ENCODE measurements around the gene ZNF562. TPM values are rescaled to one million over a fixed set of nuclear protein-coding genes. Genes with fewer than 3 reads are reported as not detected.
A peak's percentile ranks its signal among the peaks of the same experiment; 100 is the strongest.

ZNF562 gene
- total RNA-seq, 6 experiments from 2014 or later = 15.3 to 21.9 (median 18.7) TPM

DNA sequence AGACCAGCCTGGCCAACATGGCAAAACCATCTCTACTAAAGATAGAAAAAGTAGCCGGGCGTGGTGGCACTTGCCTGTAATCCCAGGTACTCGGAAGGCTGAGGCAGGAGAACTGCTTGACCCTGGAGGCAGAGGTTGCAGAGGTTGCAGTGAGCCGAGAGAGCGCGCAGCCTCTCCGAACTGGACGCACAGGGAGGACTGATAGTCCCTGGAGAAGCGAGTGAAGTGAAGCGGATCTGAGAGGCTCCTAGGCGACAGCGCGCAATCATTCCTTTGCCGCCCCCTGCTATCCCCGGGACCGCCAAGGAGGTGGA lies 54.1 kb downstream of the ZNF562 start:
- Mint-ChIP-seq H3K4me3 (peak overlapping the region; percentile 100), H3K4me1 (ENCODE audit: low read depth) (peaks cover 26% of the 10 kb centered on the region), H3K9me3 (peaks cover 8% of the 10 kb centered on the region; the same call in 1 of the 2 replicates), H3K27me3 (ENCODE audit: insufficient read depth) (peaks cover 4% of the 10 kb centered on the region), H3K27ac (peak overlapping the region; percentile 100), H3K36me3 (ENCODE audit: low read depth) (peaks cover 33% of the 10 kb centered on the region)
- TF ChIP-seq, protein P1, sequence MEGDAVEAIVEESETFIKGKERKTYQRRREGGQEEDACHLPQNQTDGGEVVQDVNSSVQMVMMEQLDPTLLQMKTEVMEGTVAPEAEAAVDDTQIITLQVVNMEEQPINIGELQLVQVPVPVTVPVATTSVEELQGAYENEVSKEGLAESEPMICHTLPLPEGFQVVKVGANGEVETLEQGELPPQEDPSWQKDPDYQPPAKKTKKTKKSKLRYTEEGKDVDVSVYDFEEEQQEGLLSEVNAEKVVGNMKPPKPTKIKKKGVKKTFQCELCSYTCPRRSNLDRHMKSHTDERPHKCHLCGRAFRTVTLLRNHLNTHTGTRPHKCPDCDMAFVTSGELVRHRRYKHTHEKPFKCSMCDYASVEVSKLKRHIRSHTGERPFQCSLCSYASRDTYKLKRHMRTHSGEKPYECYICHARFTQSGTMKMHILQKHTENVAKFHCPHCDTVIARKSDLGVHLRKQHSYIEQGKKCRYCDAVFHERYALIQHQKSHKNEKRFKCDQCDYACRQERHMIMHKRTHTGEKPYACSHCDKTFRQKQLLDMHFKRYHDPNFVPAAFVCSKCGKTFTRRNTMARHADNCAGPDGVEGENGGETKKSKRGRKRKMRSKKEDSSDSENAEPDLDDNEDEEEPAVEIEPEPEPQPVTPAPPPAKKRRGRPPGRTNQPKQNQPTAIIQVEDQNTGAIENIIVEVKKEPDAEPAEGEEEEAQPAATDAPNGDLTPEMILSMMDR (IDR thresholded peaks at IDR 0.05) = no peak
- no peak for DNase-seq

DNA sequence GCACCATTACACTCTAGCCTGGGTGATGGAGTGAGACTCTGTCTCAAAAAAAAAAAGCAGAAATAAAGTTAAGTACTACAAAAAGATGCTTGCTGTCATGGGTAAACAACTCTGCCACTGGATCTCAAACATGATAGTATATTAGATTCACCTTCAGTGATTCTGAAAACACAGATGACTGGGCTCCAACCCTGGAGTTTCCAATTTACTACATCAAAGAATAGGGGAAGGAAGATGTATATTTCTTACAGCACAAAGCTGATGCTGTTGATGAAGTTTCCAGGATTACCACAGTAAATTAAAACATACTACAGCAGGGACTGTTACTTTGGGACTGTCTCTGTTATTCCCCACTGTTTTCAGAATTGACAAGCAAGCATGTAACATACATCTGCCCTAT lies 59.1 kb downstream of the ZNF562 start:
- no peak for DNase-seq
- Mint-ChIP-seq H3K4me3 (no peak overlapping the region), H3K27ac (no peak overlapping the region), H3K4me1 (ENCODE audit: low read depth) (no peaks in the 10 kb centered on the region), H3K9me3 (peaks cover 31% of the 10 kb centered on the region), H3K36me3 (ENCODE audit: low read depth) (peaks cover 62% of the 10 kb centered on the region), H3K27me3 (ENCODE audit: insufficient read depth) (no peaks in the 10 kb centered on the region; the same call in 1 of the 2 replicates)
- TF ChIP-seq, protein P1 (IDR thresholded peaks at IDR 0.05) = no peak

DNA sequence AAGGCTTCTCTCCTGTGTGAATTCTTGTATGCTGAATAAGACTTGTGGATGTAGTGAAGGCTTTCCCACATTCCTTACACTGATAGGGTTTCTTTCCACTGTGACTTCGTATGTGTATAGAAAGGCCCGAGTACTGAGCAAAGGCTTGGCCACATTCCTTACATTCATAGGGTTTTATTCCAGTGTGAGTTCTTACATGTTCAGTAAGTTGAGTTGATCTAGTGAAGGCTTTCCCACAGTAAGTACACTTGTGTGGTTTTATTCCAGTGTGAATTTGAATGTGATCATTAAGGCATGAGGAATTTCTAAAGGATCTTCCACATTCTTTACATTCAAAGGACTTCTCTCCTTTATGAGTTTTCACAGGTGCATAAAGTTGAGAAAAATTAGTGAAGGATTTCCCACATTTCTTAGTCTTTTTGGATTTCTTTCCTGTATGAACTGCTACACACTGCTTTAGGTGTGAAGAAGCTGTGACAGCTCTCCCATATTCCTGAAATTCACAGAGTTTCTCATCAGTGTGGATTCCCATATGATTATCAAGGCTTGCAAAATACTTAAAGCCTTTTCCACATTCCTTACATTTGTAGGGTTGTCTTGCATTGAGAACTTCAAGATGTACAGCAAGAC lies 64.3 kb downstream of the ZNF562 start:
- peaks cover 2% of the 10 kb centered on the region; the same call in 1 of the 2 replicates for H3K27me3 Mint-ChIP-seq (ENCODE audit: insufficient read depth)
- DNase-seq = no peak
- H3K9me3 Mint-ChIP-seq = peaks cover 69% of the 10 kb centered on the region
- H3K4me3 Mint-ChIP-seq = no peak overlapping the region
- no peak overlapping the region for H3K27ac Mint-ChIP-seq
- TF ChIP-seq, protein P1 (IDR thresholded peaks at IDR 0.05) = no peak
- peaks cover 78% of the 10 kb centered on the region for H3K36me3 Mint-ChIP-seq (ENCODE audit: low read depth)
- no peaks in the 10 kb centered on the region for H3K4me1 Mint-ChIP-seq (ENCODE audit: low read depth)

DNA sequence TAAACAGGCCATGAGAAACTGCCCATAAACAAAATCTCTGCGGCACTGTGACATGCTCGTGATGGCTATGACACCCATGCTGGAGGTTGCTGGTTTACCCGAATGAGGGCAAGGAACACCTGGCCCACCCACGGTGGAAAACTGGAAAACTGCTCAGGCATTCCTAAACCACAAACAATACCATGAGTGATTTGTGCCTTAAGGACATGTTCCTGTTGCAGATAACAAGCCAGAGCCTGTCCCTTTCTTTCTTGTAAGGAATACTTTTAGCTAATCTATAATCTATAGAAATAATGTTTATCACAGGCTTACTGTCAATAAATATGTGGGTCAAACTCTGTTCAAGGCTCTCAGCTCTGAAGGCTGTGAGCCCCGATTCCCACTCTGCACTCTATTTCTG lies 66.0 kb downstream of the ZNF562 start:
- Mint-ChIP-seq H3K27ac (no peak overlapping the region), H3K36me3 (ENCODE audit: low read depth) (peaks cover 68% of the 10 kb centered on the region), H3K4me3 (no peak overlapping the region), H3K4me1 (ENCODE audit: low read depth) (no peaks in the 10 kb centered on the region), H3K9me3 (peaks cover 67% of the 10 kb centered on the region), H3K27me3 (ENCODE audit: insufficient read depth) (peaks cover 2% of the 10 kb centered on the region; the same call in 1 of the 2 replicates)
- TF ChIP-seq, protein P1 (IDR thresholded peaks at IDR 0.05) = no peak
- DNase-seq = no peak

DNA sequence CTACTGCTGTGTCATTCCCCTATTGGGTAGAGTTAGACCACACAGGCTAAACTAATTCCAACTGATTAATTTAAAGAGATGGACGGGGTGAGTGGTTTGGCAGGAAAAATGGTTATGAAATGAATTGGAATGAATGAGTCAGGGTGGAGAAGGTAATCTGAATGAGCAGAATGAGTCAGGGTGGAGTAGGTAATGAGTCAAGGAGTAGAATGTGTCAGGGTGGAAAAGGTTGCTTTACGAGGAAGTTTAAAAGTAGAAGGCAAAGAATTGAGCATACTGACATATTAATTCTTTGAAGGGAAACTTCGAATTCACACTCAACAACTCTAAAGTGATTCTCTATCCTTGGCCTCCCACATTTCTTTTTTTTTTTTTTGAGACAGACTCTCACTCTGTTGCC lies 77.9 kb downstream of the ZNF562 start:
- H3K4me3 Mint-ChIP-seq = no peak overlapping the region; the same call in 1 of the 2 replicates
- H3K27ac Mint-ChIP-seq = peak overlapping the region; percentile 34
- peaks cover 13% of the 10 kb centered on the region for H3K27me3 Mint-ChIP-seq (ENCODE audit: insufficient read depth)
- H3K9me3 Mint-ChIP-seq = peaks cover 4% of the 10 kb centered on the region; the same call in 1 of the 2 replicates
- TF ChIP-seq, protein P1 (IDR thresholded peaks at IDR 0.05) = no peak
- DNase-seq = peak; percentile 95
- H3K36me3 Mint-ChIP-seq (ENCODE audit: low read depth) = peaks cover 9% of the 10 kb centered on the region; the same call in 1 of the 2 replicates
- peaks cover 28% of the 10 kb centered on the region for H3K4me1 Mint-ChIP-seq (ENCODE audit: low read depth)

Other genes starting within 250 kb of the ZNF562 start
- 1 to 10 TPM; 6.3 to 7.8 (median 7.0) TPM for gene ZNF266, start 239.5 kb downstream of the ZNF562 start, total RNA-seq (2021; fragmentation: NEBNext Ultra II Directional; extraction: Animal tissue kit (Norgen Biotek cat#: 25700))
- under 1 TPM in 5 of 6 experiments, not detected in 1; 0.07 to 0.28 (median 0.14) TPM for gene ZNF560, start 176.5 kb downstream of the ZNF562 start, total RNA-seq (2021; fragmentation: NEBNext Ultra II Directional; extraction: Animal tissue kit (Norgen Biotek cat#: 25700))
- 10 to 100 TPM; 12.7 to 15.7 (median 15.0) TPM for gene ZNF426, start 136.5 kb downstream of the ZNF562 start, total RNA-seq (2021; fragmentation: NEBNext Ultra II Directional; extraction: Animal tissue kit (Norgen Biotek cat#: 25700))
- 10 to 100 TPM; 20.9 to 30.9 (median 23.9) TPM for gene ZNF121, start 90.6 kb downstream of the ZNF562 start, total RNA-seq (2021; fragmentation: NEBNext Ultra II Directional; extraction: Animal tissue kit (Norgen Biotek cat#: 25700))
- 10 to 100 TPM; 25.0 to 31.6 (median 26.3) TPM for gene ZNF561, start 53.9 kb downstream of the ZNF562 start, total RNA-seq (2021; fragmentation: NEBNext Ultra II Directional; extraction: Animal tissue kit (Norgen Biotek cat#: 25700))
- 1 to 10 TPM; 3.9 to 6.2 (median 4.9) TPM for gene ZNF846, start 93.6 kb upstream of the ZNF562 start, total RNA-seq (2021; fragmentation: NEBNext Ultra II Directional; extraction: Animal tissue kit (Norgen Biotek cat#: 25700))
- gene FBXL12, start 144.0 kb upstream of the ZNF562 start, total RNA-seq (2021; fragmentation: NEBNext Ultra II Directional; extraction: Animal tissue kit (Norgen Biotek cat#: 25700)) = 10 to 100 TPM; 25.2 to 29.0 (median 27.2) TPM
- gene UBL5, start 152.8 kb upstream of the ZNF562 start, total RNA-seq (2021; fragmentation: NEBNext Ultra II Directional; extraction: Animal tissue kit (Norgen Biotek cat#: 25700)) = 100 to 1,000 TPM; 365 to 483 (median 418) TPM
- 100 to 1,000 TPM; 113 to 153 (median 120) TPM for gene PIN1, start 160.2 kb upstream of the ZNF562 start, total RNA-seq (2021; fragmentation: NEBNext Ultra II Directional; extraction: Animal tissue kit (Norgen Biotek cat#: 25700))